Measurements from ENCODE around the gene UNC5C.
A peak's percentile ranks its signal among the peaks of the same experiment; 100 is the strongest.

The UNC5C gene

GRCh38 chr4:95249426-95250021 lies 299.2 kb downstream of the UNC5C start:
- H3K9ac ChIP-seq (ENCODE audit: low read depth in 1 of 2, low read length in 2 of 2) = no peak overlapping the region
- no peaks in the 10 kb centered on the region for H3K27me3 ChIP-seq (ENCODE audit: control insufficient read depth in 2 of 2, insufficient read depth in 2 of 2, low read length in 2 of 2)
- H3K27ac ChIP-seq (ENCODE audit: low read depth in 2 of 2, low read length in 2 of 2) = no peak overlapping the region
- H3K9me3 ChIP-seq (ENCODE audit: control insufficient read depth in 2 of 2, low read length in 2 of 2) = no peaks in the 10 kb centered on the region
- H3K4me3 ChIP-seq (ENCODE audit: low read length in 2 of 2) = no peak overlapping the region
- H3K36me3 ChIP-seq (ENCODE audit: control insufficient read depth in 2 of 2, insufficient read depth in 2 of 2, low read length in 2 of 2) = no peaks in the 10 kb centered on the region
- peaks cover 0 to 9% of the 10 kb centered on the region in 2 donors for H3K4me1 ChIP-seq (ENCODE audit: control insufficient read depth in 2 of 2, insufficient read depth in 2 of 2, low read length in 2 of 2)

- Histone ChIP-seq H3K9me3 (ENCODE audit: control insufficient read depth in 2 of 2, low read length in 2 of 2) (no peaks in the 10 kb centered on the region), H3K27ac (ENCODE audit: low read depth in 2 of 2, low read length in 2 of 2) (no peak overlapping the region), H3K9ac (ENCODE audit: low read depth in 1 of 2, low read length in 2 of 2) (no peak overlapping the region), H3K4me3 (ENCODE audit: low read length in 2 of 2) (no peak overlapping the region), H3K27me3 (ENCODE audit: control insufficient read depth in 2 of 2, insufficient read depth in 2 of 2, low read length in 2 of 2) (no peaks in the 10 kb centered on the region), H3K36me3 (ENCODE audit: control insufficient read depth in 2 of 2, insufficient read depth in 2 of 2, low read length in 2 of 2) (no peaks in the 10 kb centered on the region), H3K4me1 (ENCODE audit: control insufficient read depth in 2 of 2, insufficient read depth in 2 of 2, low read length in 2 of 2) (peaks cover 0 to 9% of the 10 kb centered on the region in 2 donors)
These were observed 299.9 kb downstream of the UNC5C start for GRCh38 chr4:95248720-95249425.

GRCh38 chr4:95243892-95244291 lies 304.9 kb downstream of the UNC5C start:
- Histone ChIP-seq H3K27ac (ENCODE audit: low read depth in 2 of 2, low read length in 2 of 2) (no peak overlapping the region), H3K9me3 (ENCODE audit: control insufficient read depth in 2 of 2, low read length in 2 of 2) (no peaks in the 10 kb centered on the region), H3K4me3 (ENCODE audit: low read length in 2 of 2) (no peak overlapping the region), H3K27me3 (ENCODE audit: control insufficient read depth in 2 of 2, insufficient read depth in 2 of 2, low read length in 2 of 2) (no peaks in the 10 kb centered on the region), H3K4me1 (ENCODE audit: control insufficient read depth in 2 of 2, insufficient read depth in 2 of 2, low read length in 2 of 2) (no peaks in the 10 kb centered on the region), H3K9ac (ENCODE audit: low read depth in 1 of 2, low read length in 2 of 2) (no peak overlapping the region), H3K36me3 (ENCODE audit: control insufficient read depth in 2 of 2, insufficient read depth in 2 of 2, low read length in 2 of 2) (no peaks in the 10 kb centered on the region)

- no peaks in the 10 kb centered on the region for H3K27me3 ChIP-seq (ENCODE audit: control insufficient read depth in 2 of 2, insufficient read depth in 2 of 2, low read length in 2 of 2)
- no peak overlapping the region for H3K27ac ChIP-seq (ENCODE audit: low read depth in 2 of 2, low read length in 2 of 2)
- no peaks in the 10 kb centered on the region for H3K9me3 ChIP-seq (ENCODE audit: control insufficient read depth in 2 of 2, low read length in 2 of 2)
- no peak overlapping the region for H3K9ac ChIP-seq (ENCODE audit: low read depth in 1 of 2, low read length in 2 of 2)
- H3K36me3 ChIP-seq (ENCODE audit: control insufficient read depth in 2 of 2, insufficient read depth in 2 of 2, low read length in 2 of 2) = no peaks in the 10 kb centered on the region
- H3K4me1 ChIP-seq (ENCODE audit: control insufficient read depth in 2 of 2, insufficient read depth in 2 of 2, low read length in 2 of 2) = no peaks in the 10 kb centered on the region
- H3K4me3 ChIP-seq (ENCODE audit: low read length in 2 of 2) = no peak overlapping the region
These were observed 310.2 kb downstream of the UNC5C start for GRCh38 chr4:95238554-95238953.

GRCh38 chr4:95232358-95233156 lies 316.2 kb downstream of the UNC5C start:
- Histone ChIP-seq H3K4me3 (ENCODE audit: low read length in 2 of 2) (no peak overlapping the region), H3K9me3 (ENCODE audit: control insufficient read depth in 2 of 2, low read length in 2 of 2) (no peaks in the 10 kb centered on the region), H3K27me3 (ENCODE audit: control insufficient read depth in 2 of 2, insufficient read depth in 2 of 2, low read length in 2 of 2) (no peaks in the 10 kb centered on the region), H3K36me3 (ENCODE audit: control insufficient read depth in 2 of 2, insufficient read depth in 2 of 2, low read length in 2 of 2) (no peaks in the 10 kb centered on the region), H3K4me1 (ENCODE audit: control insufficient read depth in 2 of 2, insufficient read depth in 2 of 2, low read length in 2 of 2) (peaks cover 0 to 14% of the 10 kb centered on the region in 2 donors), H3K9ac (ENCODE audit: low read depth in 1 of 2, low read length in 2 of 2) (no peak overlapping the region), H3K27ac (ENCODE audit: low read depth in 2 of 2, low read length in 2 of 2) (peak overlapping the region; percentile 35 to 55)

- Histone ChIP-seq H3K27ac (ENCODE audit: low read depth in 2 of 2, low read length in 2 of 2) (no peak overlapping the region), H3K9me3 (ENCODE audit: control insufficient read depth in 2 of 2, low read length in 2 of 2) (no peaks in the 10 kb centered on the region), H3K27me3 (ENCODE audit: control insufficient read depth in 2 of 2, insufficient read depth in 2 of 2, low read length in 2 of 2) (no peaks in the 10 kb centered on the region), H3K9ac (ENCODE audit: low read depth in 1 of 2, low read length in 2 of 2) (no peak overlapping the region), H3K4me1 (ENCODE audit: control insufficient read depth in 2 of 2, insufficient read depth in 2 of 2, low read length in 2 of 2) (peaks cover 0 to 14% of the 10 kb centered on the region in 2 donors), H3K4me3 (ENCODE audit: low read length in 2 of 2) (no peak overlapping the region), H3K36me3 (ENCODE audit: control insufficient read depth in 2 of 2, insufficient read depth in 2 of 2, low read length in 2 of 2) (no peaks in the 10 kb centered on the region)
These were observed 317.1 kb downstream of the UNC5C start for GRCh38 chr4:95231681-95232080.

GRCh38 chr4:95225849-95226248 lies 322.9 kb downstream of the UNC5C start:
- no peaks in the 10 kb centered on the region for H3K27me3 ChIP-seq (ENCODE audit: control insufficient read depth in 2 of 2, insufficient read depth in 2 of 2, low read length in 2 of 2)

GRCh38 chr4:95224402-95224801 lies 324.4 kb downstream of the UNC5C start:
- Histone ChIP-seq H3K36me3 (ENCODE audit: control insufficient read depth in 2 of 2, insufficient read depth in 2 of 2, low read length in 2 of 2) (no peaks in the 10 kb centered on the region), H3K4me3 (ENCODE audit: low read length in 2 of 2) (no peak overlapping the region), H3K27ac (ENCODE audit: low read depth in 2 of 2, low read length in 2 of 2) (no peak overlapping the region), H3K27me3 (ENCODE audit: control insufficient read depth in 2 of 2, insufficient read depth in 2 of 2, low read length in 2 of 2) (no peaks in the 10 kb centered on the region), H3K9me3 (ENCODE audit: control insufficient read depth in 2 of 2, low read length in 2 of 2) (no peaks in the 10 kb centered on the region), H3K9ac (ENCODE audit: low read depth in 1 of 2, low read length in 2 of 2) (no peak overlapping the region), H3K4me1 (ENCODE audit: control insufficient read depth in 2 of 2, insufficient read depth in 2 of 2, low read length in 2 of 2) (peaks cover 3 to 8% of the 10 kb centered on the region in 2 donors)

More at GRCh38 chr4:95225849-95226248, 322.9 kb downstream of the UNC5C start:
- no peak overlapping the region for H3K9ac ChIP-seq (ENCODE audit: low read depth in 1 of 2, low read length in 2 of 2)
- H3K4me3 ChIP-seq (ENCODE audit: low read length in 2 of 2) = no peak overlapping the region
- no peak overlapping the region for H3K27ac ChIP-seq (ENCODE audit: low read depth in 2 of 2, low read length in 2 of 2)
- H3K9me3 ChIP-seq (ENCODE audit: control insufficient read depth in 2 of 2, low read length in 2 of 2) = no peaks in the 10 kb centered on the region
- no peaks in the 10 kb centered on the region for H3K36me3 ChIP-seq (ENCODE audit: control insufficient read depth in 2 of 2, insufficient read depth in 2 of 2, low read length in 2 of 2)
- peaks cover 0 to 4% of the 10 kb centered on the region in 2 donors for H3K4me1 ChIP-seq (ENCODE audit: control insufficient read depth in 2 of 2, insufficient read depth in 2 of 2, low read length in 2 of 2)

- H3K9me3 ChIP-seq (ENCODE audit: control insufficient read depth in 2 of 2, low read length in 2 of 2) = no peaks in the 10 kb centered on the region
- H3K36me3 ChIP-seq (ENCODE audit: control insufficient read depth in 2 of 2, insufficient read depth in 2 of 2, low read length in 2 of 2) = no peaks in the 10 kb centered on the region
- H3K27ac ChIP-seq (ENCODE audit: low read depth in 2 of 2, low read length in 2 of 2) = peak overlapping the region in 1 of 2 donors; percentile 10
- H3K27me3 ChIP-seq (ENCODE audit: control insufficient read depth in 2 of 2, insufficient read depth in 2 of 2, low read length in 2 of 2) = no peaks in the 10 kb centered on the region
- H3K9ac ChIP-seq (ENCODE audit: low read depth in 1 of 2, low read length in 2 of 2) = no peak overlapping the region
- no peak overlapping the region for H3K4me3 ChIP-seq (ENCODE audit: low read length in 2 of 2)
- H3K4me1 ChIP-seq (ENCODE audit: control insufficient read depth in 2 of 2, insufficient read depth in 2 of 2, low read length in 2 of 2) = peaks cover 3 to 6% of the 10 kb centered on the region in 2 donors
These were observed 328.3 kb downstream of the UNC5C start for GRCh38 chr4:95220205-95221175.

All from mucosa of rectum (tissue), 2 donors.